Neural cell (in vitro differentiated cells): ENCODE data around the gene ABHD12B.

ENCODE experiments used
- CTCF ChIP-seq: fragments of 450-650 bp; IDR thresholded peaks from 2 replicates; pipeline ENCODE4 v1.5.1; 2014; ENCODE audit warnings: antibody characterized with exemption, mild to moderate bottlenecking, moderate library complexity; ENCODE audit not compliant: poor library complexity, severe bottlenecking
- EP300 ChIP-seq: fragments of 450-650 bp; conservative IDR thresholded peaks from 2 replicates; pipeline ENCODE4 v1.6.1; 2014; ENCODE audit warnings: antibody characterized with exemption, mild to moderate bottlenecking, moderate library complexity; ENCODE audit not compliant: poor library complexity, severe bottlenecking
- MXI1 ChIP-seq: fragments of 450-650 bp; conservative IDR thresholded peaks from 2 replicates; pipeline ENCODE4 v1.6.1; 2014; ENCODE audit warnings: antibody characterized with exemption, mild to moderate bottlenecking; ENCODE audit not compliant: poor library complexity, severe bottlenecking
- POLR2AphosphoS5 ChIP-seq: IDR thresholded peaks from 2 replicates; pipeline ENCODE4 v1.6.1; 2012
- RAD21 ChIP-seq: fragments of 450-650 bp; conservative IDR thresholded peaks from 2 replicates; pipeline ENCODE4 v1.6.1; 2014; ENCODE audit warnings: antibody characterized with exemption, mild to moderate bottlenecking, moderate library complexity
- REST ChIP-seq: IDR thresholded peaks from 2 replicates; pipeline ENCODE4 v1.6.1; 2012; ENCODE audit warnings: borderline replicate concordance
- TAF1 ChIP-seq: IDR thresholded peaks from 2 replicates; pipeline ENCODE4 v1.6.1; 2012; ENCODE audit warnings: low read depth

GRCh38 chr14:50822501-50823042 is 49.3 kb upstream of the ABHD12B start:
- no peak for TF ChIP-seq CTCF
- no peak for TF ChIP-seq REST
- no peak for TF ChIP-seq TAF1
- no peak for TF ChIP-seq POLR2AphosphoS5
- no peak for TF ChIP-seq RAD21
- no peak for TF ChIP-seq EP300
- TF ChIP-seq MXI1, result no peak
